ENCODE data around the gene TRDN.
"Not testable (repeated sequence)": the region's sequence is repeated elsewhere in the genome, so short reads cannot be mapped to it uniquely, and the experiment has no call there.

DNA sequence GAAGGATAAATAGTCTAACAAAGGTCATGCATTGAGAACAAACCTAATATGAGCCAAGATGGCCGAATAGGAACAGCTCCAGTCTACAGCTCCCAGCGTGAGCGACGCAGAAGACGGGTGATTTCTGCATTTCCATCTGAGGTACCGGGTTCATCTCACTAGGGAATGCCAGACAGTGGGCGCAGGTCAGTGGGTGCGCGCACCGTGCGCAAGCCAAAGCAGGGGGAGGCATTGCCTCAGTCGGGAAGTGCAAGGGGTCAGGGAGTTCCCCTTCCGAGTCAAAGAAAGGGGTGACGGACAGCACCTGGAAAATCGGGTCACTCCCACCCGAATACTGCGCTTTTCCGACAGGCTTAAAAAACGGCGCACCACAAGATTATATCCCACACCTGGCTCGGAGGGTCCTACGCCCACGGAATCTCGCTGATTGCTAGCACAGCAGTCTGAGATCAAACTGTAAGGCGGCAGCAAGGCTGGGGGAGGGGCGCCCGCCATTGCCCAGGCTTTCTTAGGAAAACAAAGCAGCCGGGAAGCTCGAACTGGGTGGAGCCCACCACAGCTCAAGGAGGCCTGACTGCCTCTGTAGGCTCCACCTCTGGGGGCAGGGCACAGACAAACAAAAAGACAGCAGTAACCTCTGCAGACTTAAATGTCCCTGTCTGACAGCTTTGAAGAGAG, 164.6 kb downstream of the TRDN start:
- TF ChIP-seq POLR2A, POLR2AphosphoS5 (IDR thresholded peaks at IDR 0.05): not testable (repeated sequence)
- TF ChIP-seq, protein P1, sequence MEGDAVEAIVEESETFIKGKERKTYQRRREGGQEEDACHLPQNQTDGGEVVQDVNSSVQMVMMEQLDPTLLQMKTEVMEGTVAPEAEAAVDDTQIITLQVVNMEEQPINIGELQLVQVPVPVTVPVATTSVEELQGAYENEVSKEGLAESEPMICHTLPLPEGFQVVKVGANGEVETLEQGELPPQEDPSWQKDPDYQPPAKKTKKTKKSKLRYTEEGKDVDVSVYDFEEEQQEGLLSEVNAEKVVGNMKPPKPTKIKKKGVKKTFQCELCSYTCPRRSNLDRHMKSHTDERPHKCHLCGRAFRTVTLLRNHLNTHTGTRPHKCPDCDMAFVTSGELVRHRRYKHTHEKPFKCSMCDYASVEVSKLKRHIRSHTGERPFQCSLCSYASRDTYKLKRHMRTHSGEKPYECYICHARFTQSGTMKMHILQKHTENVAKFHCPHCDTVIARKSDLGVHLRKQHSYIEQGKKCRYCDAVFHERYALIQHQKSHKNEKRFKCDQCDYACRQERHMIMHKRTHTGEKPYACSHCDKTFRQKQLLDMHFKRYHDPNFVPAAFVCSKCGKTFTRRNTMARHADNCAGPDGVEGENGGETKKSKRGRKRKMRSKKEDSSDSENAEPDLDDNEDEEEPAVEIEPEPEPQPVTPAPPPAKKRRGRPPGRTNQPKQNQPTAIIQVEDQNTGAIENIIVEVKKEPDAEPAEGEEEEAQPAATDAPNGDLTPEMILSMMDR (IDR thresholded peaks at IDR 0.05) = not testable (repeated sequence)

Measured in breast epithelium (tissue), 3 donors.